ENCODE results near the gene CLEC7A.

Gene CLEC7A

DNA sequence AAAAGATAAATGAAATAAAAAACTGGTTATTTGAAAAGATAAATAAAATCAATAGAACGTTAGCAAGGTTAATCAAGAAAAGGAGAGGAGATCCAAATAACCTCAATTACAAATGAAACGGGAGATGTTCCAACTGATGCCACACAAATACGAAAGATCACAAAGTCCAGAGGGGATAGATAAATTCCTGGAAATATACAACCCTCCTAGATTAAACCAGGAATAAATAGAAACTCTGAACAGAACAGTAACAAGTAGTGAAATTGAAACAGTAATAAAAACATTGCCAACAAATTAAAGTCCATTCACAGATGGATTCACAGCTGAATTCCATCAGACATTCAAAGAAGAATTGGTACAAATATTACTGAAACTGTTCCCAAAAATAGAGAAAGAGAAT is 43.6 kb downstream of the CLEC7A start:
- TF ChIP-seq, protein P1, sequence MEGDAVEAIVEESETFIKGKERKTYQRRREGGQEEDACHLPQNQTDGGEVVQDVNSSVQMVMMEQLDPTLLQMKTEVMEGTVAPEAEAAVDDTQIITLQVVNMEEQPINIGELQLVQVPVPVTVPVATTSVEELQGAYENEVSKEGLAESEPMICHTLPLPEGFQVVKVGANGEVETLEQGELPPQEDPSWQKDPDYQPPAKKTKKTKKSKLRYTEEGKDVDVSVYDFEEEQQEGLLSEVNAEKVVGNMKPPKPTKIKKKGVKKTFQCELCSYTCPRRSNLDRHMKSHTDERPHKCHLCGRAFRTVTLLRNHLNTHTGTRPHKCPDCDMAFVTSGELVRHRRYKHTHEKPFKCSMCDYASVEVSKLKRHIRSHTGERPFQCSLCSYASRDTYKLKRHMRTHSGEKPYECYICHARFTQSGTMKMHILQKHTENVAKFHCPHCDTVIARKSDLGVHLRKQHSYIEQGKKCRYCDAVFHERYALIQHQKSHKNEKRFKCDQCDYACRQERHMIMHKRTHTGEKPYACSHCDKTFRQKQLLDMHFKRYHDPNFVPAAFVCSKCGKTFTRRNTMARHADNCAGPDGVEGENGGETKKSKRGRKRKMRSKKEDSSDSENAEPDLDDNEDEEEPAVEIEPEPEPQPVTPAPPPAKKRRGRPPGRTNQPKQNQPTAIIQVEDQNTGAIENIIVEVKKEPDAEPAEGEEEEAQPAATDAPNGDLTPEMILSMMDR (IDR thresholded peaks at IDR 0.05; ENCODE audit: borderline replicate concordance, insufficient read depth, low read depth, low read length), result no peak
- H3K4me3 ChIP-seq (ENCODE audit: low read depth, low read length), result no peak overlapping the region

DNA sequence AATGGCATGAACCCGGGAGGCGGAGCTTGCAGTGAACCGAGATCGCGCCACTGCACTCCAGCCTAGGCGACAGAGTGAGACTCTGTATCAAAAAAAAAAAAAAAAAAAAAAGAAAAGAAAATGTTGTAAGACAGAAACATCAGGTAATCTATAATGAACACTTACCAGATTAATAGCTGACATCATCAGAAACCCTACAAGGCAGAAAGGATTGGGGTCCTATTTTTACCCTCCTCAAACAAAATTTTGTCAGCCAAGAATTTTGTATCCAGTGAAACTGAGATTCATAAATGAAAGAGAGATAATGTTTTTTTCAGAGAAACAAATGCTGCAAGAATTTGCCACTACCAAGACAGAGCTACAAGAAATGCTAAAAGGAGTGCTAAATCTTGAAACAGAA is 45.3 kb downstream of the CLEC7A start:
- TF ChIP-seq, protein P1 (IDR thresholded peaks at IDR 0.05; ENCODE audit: borderline replicate concordance, insufficient read depth, low read depth, low read length), result no peak
- H3K4me3 ChIP-seq (ENCODE audit: low read depth, low read length), result no peak overlapping the region

DNA sequence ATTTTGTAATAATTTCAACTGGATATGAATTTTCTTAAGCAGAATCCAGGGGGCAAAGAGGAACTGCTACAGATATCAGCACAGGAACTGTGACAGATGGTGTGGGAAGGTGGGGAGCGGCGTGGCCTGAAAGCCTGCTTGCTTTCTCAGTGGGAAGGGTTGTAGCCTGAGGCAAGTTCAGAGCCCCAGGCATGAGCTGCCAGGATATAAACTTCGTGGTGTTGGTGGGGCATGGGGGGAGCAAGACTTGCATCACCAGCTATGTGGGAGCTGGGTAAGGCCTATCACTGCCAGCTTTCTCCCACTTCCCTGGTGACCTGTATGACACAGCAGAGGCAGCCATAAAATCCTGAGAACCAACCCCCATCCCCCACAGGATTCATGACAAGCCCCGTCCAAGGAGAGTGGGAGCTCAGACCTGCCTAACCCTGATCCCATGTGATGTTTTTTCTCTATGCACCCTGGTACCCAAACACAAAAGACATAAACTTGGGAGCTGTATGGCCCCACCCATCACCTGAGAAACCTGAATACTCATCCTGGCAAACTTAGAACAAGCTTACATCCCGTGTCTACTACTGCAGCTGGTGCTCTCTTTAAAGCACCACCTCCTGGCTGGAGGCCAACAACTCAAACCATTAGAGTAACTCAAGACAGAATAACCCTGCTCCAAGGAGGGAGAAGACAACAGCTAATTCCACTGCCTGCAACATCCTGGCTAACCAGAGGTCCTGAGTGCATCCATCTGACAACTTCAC is 47.7 kb downstream of the CLEC7A start:
- TF ChIP-seq, protein P1 (IDR thresholded peaks at IDR 0.05; ENCODE audit: borderline replicate concordance, insufficient read depth, low read depth, low read length), result no peak

DNA sequence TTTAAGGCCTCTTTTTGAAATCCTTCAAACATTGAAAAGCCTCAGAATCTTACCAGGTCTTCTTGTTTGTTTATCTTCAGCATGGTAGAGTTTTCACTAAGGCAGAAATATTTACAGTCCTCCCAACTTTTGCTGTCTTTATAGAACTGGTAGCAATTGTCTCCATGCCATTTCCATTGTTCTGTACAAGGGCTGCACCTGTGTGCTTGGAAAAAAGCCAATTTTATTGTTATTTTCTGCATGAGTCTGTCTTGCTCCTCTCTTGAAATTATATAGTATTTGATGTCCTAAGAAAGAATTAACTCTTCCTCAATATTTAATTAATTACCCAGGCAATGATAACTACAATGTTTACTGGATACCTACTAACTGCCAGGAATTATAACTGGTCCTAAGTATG is 54.5 kb downstream of the CLEC7A start:
- TF ChIP-seq, protein P1 (IDR thresholded peaks at IDR 0.05; ENCODE audit: borderline replicate concordance, insufficient read depth, low read depth, low read length), result no peak
- no peak overlapping the region for H3K4me3 ChIP-seq (ENCODE audit: low read depth, low read length)

More for the DNA sequence above, 47.7 kb downstream of the CLEC7A start:
- no peak overlapping the region for H3K4me3 ChIP-seq (ENCODE audit: low read depth, low read length)

DNA sequence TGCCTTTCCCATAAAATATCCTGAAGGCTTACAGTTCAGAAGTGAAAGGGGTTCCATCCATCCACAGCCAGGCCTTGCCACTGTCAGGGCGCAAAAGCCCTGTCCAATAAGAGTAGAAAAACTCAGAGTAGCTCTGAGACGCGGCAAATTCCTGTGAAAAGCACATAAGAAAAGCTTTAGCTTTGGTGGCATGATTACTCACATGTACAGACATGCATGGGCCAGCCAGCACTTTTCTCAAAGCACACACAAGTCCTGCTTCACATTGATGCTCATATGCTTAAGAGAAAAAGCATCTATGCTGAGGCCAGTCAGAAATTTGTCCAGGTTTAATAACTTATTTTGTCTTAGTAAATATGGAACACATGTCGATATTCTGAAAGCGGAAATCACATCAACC is 56.7 kb downstream of the CLEC7A start:
- TF ChIP-seq, protein P1 (IDR thresholded peaks at IDR 0.05; ENCODE audit: borderline replicate concordance, insufficient read depth, low read depth, low read length), result no peak
- no peak overlapping the region for H3K4me3 ChIP-seq (ENCODE audit: low read depth, low read length)

DNA sequence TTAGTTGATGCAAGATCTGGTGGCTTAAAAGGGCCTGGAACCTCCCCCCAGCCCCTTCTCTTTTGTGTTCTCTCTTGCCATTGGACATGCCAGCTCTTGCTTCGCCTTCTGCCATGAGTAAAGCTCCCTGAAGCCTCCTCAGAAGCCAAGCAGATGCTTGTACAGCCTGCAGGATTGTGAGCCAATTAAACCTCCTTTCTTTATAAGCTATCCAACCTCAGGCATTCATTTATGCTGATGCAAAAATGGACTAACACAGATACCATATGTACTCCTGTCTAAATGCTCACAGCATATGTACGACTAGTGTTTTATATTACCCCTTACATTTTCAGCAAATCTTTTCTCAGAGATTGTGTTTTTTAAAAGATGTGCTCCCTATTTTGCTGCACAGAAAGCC is 57.9 kb downstream of the CLEC7A start:
- H3K4me3 ChIP-seq (ENCODE audit: low read depth, low read length), result no peak overlapping the region
- TF ChIP-seq, protein P1 (IDR thresholded peaks at IDR 0.05; ENCODE audit: borderline replicate concordance, insufficient read depth, low read depth, low read length), result no peak

DNA sequence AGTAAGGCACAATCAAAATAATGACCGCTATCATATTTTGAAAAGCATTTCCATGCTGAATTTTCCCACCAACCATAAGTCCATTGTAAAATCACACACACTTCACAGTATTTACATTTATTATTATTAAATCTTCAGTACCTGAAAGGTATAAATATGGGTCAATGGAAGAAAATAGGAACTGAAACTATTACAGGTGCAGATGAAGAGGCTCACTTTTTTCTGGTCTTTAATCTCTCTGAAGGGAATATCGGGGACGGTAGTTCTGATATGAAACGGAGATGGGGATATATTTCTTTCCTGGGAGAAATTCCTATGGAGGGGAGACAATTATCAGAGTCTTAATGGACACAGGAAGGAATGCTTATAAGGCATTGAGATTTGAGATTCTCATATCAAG is 59.6 kb downstream of the CLEC7A start:
- TF ChIP-seq, protein P1 (IDR thresholded peaks at IDR 0.05; ENCODE audit: borderline replicate concordance, insufficient read depth, low read depth, low read length), result no peak
- H3K4me3 ChIP-seq (ENCODE audit: low read depth, low read length), result no peak overlapping the region

All from GM12875 (cell line).